ENCODE data around the gene EFNA3. TPM values are rescaled to one million over a fixed set of nuclear protein-coding genes. Genes with fewer than 3 reads are reported as not detected.

Gene EFNA3
- total RNA-seq, 2 experiments from 2014 or later: 5.1 to 6.9 TPM

DNA sequence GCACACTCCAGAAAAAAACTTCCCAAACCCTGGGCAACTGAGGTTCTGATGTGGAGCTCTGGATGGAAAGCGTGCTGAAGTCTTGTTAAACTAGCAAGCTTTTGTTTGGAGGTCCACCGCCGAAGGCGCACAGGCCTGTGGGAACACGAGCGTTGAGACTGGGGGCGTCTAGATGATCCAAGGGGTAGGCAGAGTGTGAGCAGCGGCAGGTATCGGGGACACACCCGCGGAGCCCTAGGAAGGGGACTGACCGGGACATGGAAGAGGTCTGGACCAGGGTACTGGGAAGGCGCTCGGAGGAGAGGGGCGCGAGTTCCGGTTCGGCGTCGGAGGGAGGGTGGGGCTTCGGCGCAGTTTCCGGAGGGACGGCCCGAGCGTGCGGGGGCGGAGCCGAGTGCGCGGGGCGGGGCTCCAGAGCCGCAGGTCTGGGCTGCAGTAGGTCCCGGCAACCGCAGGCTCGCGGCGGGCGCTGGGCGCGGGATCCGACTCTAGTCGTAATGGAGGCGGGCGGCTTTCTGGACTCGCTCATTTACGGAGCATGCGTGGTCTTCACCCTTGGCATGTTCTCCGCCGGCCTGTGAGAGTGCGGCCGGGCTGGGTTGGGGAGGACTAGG lies 56.9 kb downstream of the EFNA3 start, which contains the start of gene SLC50A1:
Gene SLC50A1 (plus strand): TSS at position 438 of the 614 bp plus-strand sequence. CDS start 60 bp downstream, at position 498.
- ChIA-PET CTCF (interaction anchor here (0.6 to 3.7 kb wide), 9 partner anchors 13 to 538 kb away, joined by 3 to 28 read pairs (median 6); partner anchors contain the start of genes KRTCAP2, THBS3 and TRIM46), POLR2A (interaction anchor here (0.9 to 1.4 kb wide), 2 partner anchors 37 to 134 kb away, joined by 3 to 5 read pairs; partner anchors contain the start of gene KRTCAP2)
- Mint-ChIP-seq H3K4me3 (peak within 1 kb of the TSS; percentile 96), H3K4me1 (peaks cover 35% of the 10 kb centered on the region), H3K27me3 (no peaks in the 10 kb centered on the region), H3K27ac (peak within 1 kb of the TSS; percentile 97), H3K36me3 (ENCODE audit: low read depth) (peaks cover 34% of the 10 kb centered on the region), H3K9me3 (ENCODE audit: low read depth) (no peaks in the 10 kb centered on the region)
- peak; percentile 78 for ATAC-seq
- DNase-seq: peak; percentile 97
- intact Hi-C loops (cut with DNase I, micrococcal nuclease): loop anchor here (1.0 to 5.0 kb wide), 16 partner anchors 38 to 913 kb away; partner anchors contain the start of genes CKS1B (in 1 of the 2), EFNA4 (in 1 of the 2), FDPS (in 1 of the 2) and GON4L (in 1 of the 2)

DNA sequence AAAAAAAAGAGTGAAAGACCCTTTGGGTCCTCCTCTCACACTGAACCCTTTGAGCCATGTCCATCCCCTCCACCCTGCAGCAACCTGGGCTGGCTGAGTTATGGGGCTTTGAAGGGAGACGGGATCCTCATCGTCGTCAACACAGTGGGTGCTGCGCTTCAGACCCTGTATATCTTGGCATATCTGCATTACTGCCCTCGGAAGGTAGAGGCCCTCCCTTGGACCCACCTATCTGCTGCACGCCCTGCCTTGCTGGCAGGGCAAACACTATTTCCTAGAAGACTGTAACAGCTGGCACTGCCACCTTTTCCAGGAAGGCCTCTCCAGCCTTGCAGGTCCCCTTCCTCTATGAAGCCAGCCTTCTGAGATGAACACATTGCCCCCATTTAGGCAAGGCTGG lies 58.1 kb downstream of the EFNA3 start:
- ATAC-seq (no peak), DNase-seq (peak; percentile 30)
- peak overlapping the region; percentile 96 for H3K4me3 Mint-ChIP-seq
- peaks cover 37% of the 10 kb centered on the region for H3K4me1 Mint-ChIP-seq
- H3K36me3 Mint-ChIP-seq (ENCODE audit: low read depth): peaks cover 34% of the 10 kb centered on the region
- H3K27me3 Mint-ChIP-seq: no peaks in the 10 kb centered on the region
- H3K9me3 Mint-ChIP-seq (ENCODE audit: low read depth): no peaks in the 10 kb centered on the region
- CTCF ChIA-PET: interaction anchor here (0.6 to 3.7 kb wide), 5 partner anchors 36 to 138 kb away, joined by 3 to 28 read pairs (median 3); partner anchors contain the start of genes KRTCAP2 and TRIM46
- POLR2A ChIA-PET: interaction anchor here (1.4 kb wide), 1 partner anchor 36 kb away, joined by 5 read pairs; the partner anchor contains the start of gene KRTCAP2
- intact Hi-C loops (cut with DNase I, micrococcal nuclease): loop anchor here in 1 of 2 experiments (5.0 kb wide), 5 partner anchors 179 to 914 kb away; partner anchors contain the start of genes GON4L, PBXIP1, RUSC1 and SYT11
- H3K27ac Mint-ChIP-seq: peak overlapping the region; percentile 97

Other genes with a start within 250 kb of the EFNA3 start
- gene KCNN3, start 208.6 kb upstream of the EFNA3 start, total RNA-seq: under 1 TPM; 0.18 to 0.25 TPM
- 10 to 100 TPM; 17.0 to 36.9 TPM for gene PMVK, start 142.1 kb upstream of the EFNA3 start, total RNA-seq
- 10 to 100 TPM; 22.6 to 28.1 TPM for gene PBXIP1, start 122.7 kb upstream of the EFNA3 start, total RNA-seq
- 10 to 100 TPM; 24.5 to 25.6 TPM for gene PYGO2, start 117.1 kb upstream of the EFNA3 start, total RNA-seq
- 10 to 100 TPM; 45.9 to 65.7 TPM for gene SHC1, start 108.1 kb upstream of the EFNA3 start, total RNA-seq
- 100 to 1,000 TPM; 190 to 196 TPM for gene CKS1B, start 104.2 kb upstream of the EFNA3 start, total RNA-seq
- 10 to 100 TPM; 38.0 to 42.4 TPM for gene FLAD1, start 95.5 kb upstream of the EFNA3 start, total RNA-seq
- under 1 TPM; 0.79 to 0.80 TPM for gene LENEP, start 85.3 kb upstream of the EFNA3 start, total RNA-seq
- 100 to 1,000 TPM in 1 of 2 experiments, 10 to 100 TPM in 1; 94.0 to 105 TPM for gene ZBTB7B, start 76.0 kb upstream of the EFNA3 start, total RNA-seq
- gene DCST2, start 45.1 kb upstream of the EFNA3 start, total RNA-seq: under 1 TPM; 0.46 to 0.67 TPM
- gene DCST1, start 45.0 kb upstream of the EFNA3 start, total RNA-seq: not detected
- 10 to 100 TPM; 42.4 to 48.8 TPM for gene ADAM15, start 27.5 kb upstream of the EFNA3 start, total RNA-seq
- 1 to 10 TPM; 6.3 to 6.5 TPM for gene EFNA4, start 15.1 kb upstream of the EFNA3 start, total RNA-seq
- 1 to 10 TPM in 1 of 2 experiments, under 1 TPM in 1; 0.82 to 1.1 TPM for gene EFNA1, start 49.0 kb downstream of the EFNA3 start, total RNA-seq
- 10 to 100 TPM; 50.2 to 58.0 TPM for gene SLC50A1, start 57.0 kb downstream of the EFNA3 start, total RNA-seq
- gene DPM3, start 61.7 kb downstream of the EFNA3 start, total RNA-seq: 10 to 100 TPM; 29.8 to 34.3 TPM
- gene KRTCAP2, start 94.5 kb downstream of the EFNA3 start, total RNA-seq: 100 to 1,000 TPM; 125 to 300 TPM
- gene TRIM46, start 95.0 kb downstream of the EFNA3 start, total RNA-seq: 1 to 10 TPM; 6.3 to 6.9 TPM
- gene THBS3, start 129.1 kb downstream of the EFNA3 start, total RNA-seq: 10 to 100 TPM; 12.8 to 13.7 TPM
- gene MTX1, start 129.9 kb downstream of the EFNA3 start, total RNA-seq: 10 to 100 TPM; 52.8 to 52.9 TPM
- gene ENTREP3, start 176.6 kb downstream of the EFNA3 start, total RNA-seq: 10 to 100 TPM; 29.7 to 34.8 TPM
- gene SCAMP3, start 183.5 kb downstream of the EFNA3 start, total RNA-seq: 10 to 100 TPM; 82.0 to 95.5 TPM
- 10 to 100 TPM; 81.4 to 86.6 TPM for gene CLK2, start 194.7 kb downstream of the EFNA3 start, total RNA-seq
- 1 to 10 TPM; 1.9 to 2.3 TPM for gene HCN3, start 198.6 kb downstream of the EFNA3 start, total RNA-seq
- gene PKLR, start 222.6 kb downstream of the EFNA3 start, total RNA-seq: not detected
- gene FDPS, start 230.0 kb downstream of the EFNA3 start, total RNA-seq: 100 to 1,000 TPM; 255 to 354 TPM
- 10 to 100 TPM; 21.3 to 22.2 TPM for gene RUSC1, start 242.1 kb downstream of the EFNA3 start, total RNA-seq

All from activated CD4-positive, alpha-beta T cell treated with anti-CD3 and anti-CD28 coated beads for 36 hours (primary cell).